Testis (tissue), 3 donors: ENCODE measurements around the gene ITPRIPL1. TPM values are rescaled to one million over a fixed set of nuclear protein-coding genes. Genes with fewer than 3 reads are reported as not detected.

Experiments used
- DNase-seq: peaks from one replicate; pipeline ENCODE4 v3.0.0-alpha.2; 2019
- H3K27ac ChIP-seq, 2 donors: fragments of 200-600 bp; sonication (generic); one replicate each; pipeline ENCODE4 v1.5.1; 2019
- H3K27me3 ChIP-seq: fragments of 200-600 bp; sonication (generic); one replicate; pipeline ENCODE4 v1.5.1; 2019
- H3K36me3 ChIP-seq: fragments of 200-600 bp; sonication (generic); one replicate; pipeline ENCODE4 v1.5.1; 2017; ENCODE audit warnings: low read depth; ENCODE audit errors: missing control alignments
- H3K4me1 ChIP-seq: fragments of 200-600 bp; sonication (generic); one replicate; pipeline ENCODE4 v1.5.1; 2019
- H3K4me3 ChIP-seq, 2 donors: fragments of 200-600 bp; sonication (generic); one replicate each; pipeline ENCODE4 v1.5.1; 2017 to 2019
- H3K9me3 ChIP-seq: fragments of 200-600 bp; sonication (generic); one replicate; pipeline ENCODE4 v1.5.1; 2017
- CTCF ChIP-seq, 3 experiments: fragments of 450-650 bp in 2 of 3; fragments of 200-600 bp in 1 of 3; sonication (generic) in 1 of 3; IDR thresholded peaks; one replicate each; pipeline ENCODE4 v1.5.1; 2016 to 2019; ENCODE audit warnings: antibody characterized with exemption in 3 of 3, mild to moderate bottlenecking in 2 of 3, moderate library complexity in 1 of 3
- POLR2A ChIP-seq: fragments of 450-650 bp; IDR thresholded peaks from one replicate; pipeline ENCODE4 v1.6.1; 2017; ENCODE audit warnings: antibody characterized with exemption, mild to moderate bottlenecking, moderate library complexity
- WGBS, 2 donors: methylation state at CpG; one replicate each; pipeline ENCODE4 v1.1.5; 2018; 5-methylcytosine and 5-hydroxymethylcytosine counted together
- intact Hi-C: fragments of 100-400 bp; cut with DNase I; formaldehyde crosslinking; loops from one replicate; pipeline ENCODE4 v1.15.1; 2023; ENCODE audit warnings: low total_unique reads
- polyA plus RNA-seq: library from polyadenylated mRNA; stranded (reverse); fragments of 350-450 nt; fragmentation: Illumina TruSeq; extraction: RNeasy Lipid Tissue Mini Kit (QIAGEN cat#74804); gene quantifications from one replicate; pipeline ENCODE4 v1.2.3, GENCODE V29; 2014; ENCODE audit warnings: low read depth, low replicate concordance; ENCODE audit not compliant: insufficient read depth
- total RNA-seq, 2 donors: library from RNA; depleted of rRNA; stranded (reverse); fragments of >200 nt; gene quantifications; one replicate each; pipeline ENCODE4 v1.2.3, GENCODE V29; 2016

Gene ITPRIPL1
- total and polyA plus RNA-seq, 3 donors from 2014 or later: 14.0 to 57.9 (median 32.0) TPM

GRCh38 chr2:96353032-96353561 is 28.0 kb downstream of the ITPRIPL1 start:
- Histone ChIP-seq H3K27ac (no peak overlapping the region), H3K4me1 (no peaks in the 10 kb centered on the region), H3K4me3 (no peak overlapping the region), H3K9me3 (no peaks in the 10 kb centered on the region), H3K36me3 (no peaks in the 10 kb centered on the region), H3K27me3 (no peaks in the 10 kb centered on the region)
- 54 to 78% methylated on average over 9 of the region's 9 CpGs for WGBS, 2 donors
- DNase-seq: peak; percentile 83
- intact Hi-C loops: no loop called here
- TF ChIP-seq CTCF (IDR thresholded peaks at IDR 0.05) (no peak), POLR2A (no peak)

GRCh38 chr2:96353606-96354101 is 28.5 kb downstream of the ITPRIPL1 start:
- no peak overlapping the region for H3K27ac ChIP-seq
- no peaks in the 10 kb centered on the region for H3K36me3 ChIP-seq
- H3K27me3 ChIP-seq: no peaks in the 10 kb centered on the region
- WGBS, 2 donors: 65 to 67% methylated on average over 4 of the region's 4 CpGs
- TF ChIP-seq CTCF (IDR thresholded peaks at IDR 0.05) (no peak), POLR2A (no peak)
- H3K4me3 ChIP-seq: no peak overlapping the region
- DNase-seq: no peak
- intact Hi-C loops: no loop called here
- H3K9me3 ChIP-seq: no peaks in the 10 kb centered on the region
- no peaks in the 10 kb centered on the region for H3K4me1 ChIP-seq

- intact Hi-C loops: no loop called here
- Histone ChIP-seq H3K4me3 (no peak overlapping the region), H3K27ac (no peak overlapping the region)
Measured at GRCh38 chr2:96354492-96354891, 29.4 kb downstream of the ITPRIPL1 start.

GRCh38 chr2:96356889-96357288 is 31.8 kb downstream of the ITPRIPL1 start:
- Histone ChIP-seq H3K36me3 (no peaks in the 10 kb centered on the region), H3K4me3 (no peak overlapping the region), H3K27me3 (no peaks in the 10 kb centered on the region), H3K27ac (no peak overlapping the region), H3K4me1 (no peaks in the 10 kb centered on the region), H3K9me3 (no peaks in the 10 kb centered on the region)
- TF ChIP-seq CTCF (IDR thresholded peaks at IDR 0.05) (no peak), POLR2A (no peak)
- WGBS, 2 donors: 42 to 64% methylated on average over 5 to 6 of the region's 6 CpGs
- DNase-seq: no peak
- intact Hi-C loops: no loop called here

More at GRCh38 chr2:96354492-96354891, 29.4 kb downstream of the ITPRIPL1 start:
- Histone ChIP-seq H3K36me3 (no peaks in the 10 kb centered on the region), H3K27me3 (no peaks in the 10 kb centered on the region), H3K4me1 (no peaks in the 10 kb centered on the region), H3K9me3 (no peaks in the 10 kb centered on the region)
- no peak for DNase-seq
- 93 to 95% methylated on average over 4 of the region's 4 CpGs for WGBS, 2 donors
- TF ChIP-seq POLR2A: no peak

GRCh38 chr2:96359310-96359709 is 34.2 kb downstream of the ITPRIPL1 start:
- intact Hi-C loops: no loop called here
- Histone ChIP-seq H3K36me3 (no peaks in the 10 kb centered on the region), H3K9me3 (no peaks in the 10 kb centered on the region), H3K4me3 (no peak overlapping the region), H3K27ac (no peak overlapping the region), H3K27me3 (no peaks in the 10 kb centered on the region), H3K4me1 (no peaks in the 10 kb centered on the region)
- 70 to 79% methylated on average over 2 of the region's 2 CpGs for WGBS, 2 donors
- DNase-seq: peak; percentile 65
- no peak for TF ChIP-seq POLR2A
- peak in 1 of 3 experiments; percentile 6 for TF ChIP-seq CTCF (IDR thresholded peaks at IDR 0.05)
